SK-N-SH treated with all-trans-retinoic acid at 6 μM for 48 hours (cell line): ENCODE measurements around the gene THUMPD2.

Experiments
- ATAC-seq: fragments of 200-7000 bp; cut with Tn5 transposase; 3 replicates; pipeline ENCODE4 v1.9.1; 2020; ENCODE audit warnings: mild to moderate bottlenecking, moderate library complexity
- ARNTL ChIP-seq: fragments of 450-650 bp; formaldehyde crosslinking; IDR thresholded peaks from 2 replicates; pipeline ENCODE4 v1.5.0; 2020; ENCODE audit warnings: low read depth, mild to moderate bottlenecking, moderate library complexity, borderline replicate concordance
- BACH2 ChIP-seq: fragments of 250-450 bp; sonication (Bioruptor Pico); IDR thresholded peaks from 2 replicates; pipeline ENCODE4 v1.9.0; 2021; ENCODE audit warnings: mild to moderate bottlenecking, borderline replicate concordance
- CSDC2 ChIP-seq: fragments of 250-450 bp; sonication (Bioruptor Pico); IDR thresholded peaks from 2 replicates; pipeline ENCODE4 v1.5.0; 2020; ENCODE audit warnings: mild to moderate bottlenecking, moderate library complexity
- CSRNP3 ChIP-seq: fragments of 250-450 bp; sonication (Bioruptor Pico); IDR thresholded peaks from 2 replicates; pipeline ENCODE4 v1.5.1; 2021; ENCODE audit warnings: mild to moderate bottlenecking, moderate library complexity
- ESRRG ChIP-seq: fragments of 250-450 bp; sonication (Bioruptor Pico); IDR thresholded peaks from 2 replicates; pipeline ENCODE4 v1.6.1; 2021; ENCODE audit warnings: mild to moderate bottlenecking
- GLIS3 ChIP-seq: fragments of 250-450 bp; sonication (Bioruptor Pico); IDR thresholded peaks from 2 replicates; pipeline ENCODE4 v1.5.0; 2020; ENCODE audit warnings: mild to moderate bottlenecking, moderate library complexity
- ISL1 ChIP-seq: fragments of 250-450 bp; sonication (Bioruptor Pico); IDR thresholded peaks from 2 replicates; pipeline ENCODE4 v2.1.2; 2022; ENCODE audit warnings: mild to moderate bottlenecking, moderate library complexity
- OSR1 ChIP-seq: fragments of 250-450 bp; sonication (Bioruptor Pico); IDR thresholded peaks from 2 replicates; pipeline ENCODE4 v1.8.0; 2022; ENCODE audit warnings: moderate library complexity, mild to moderate bottlenecking, inconsistent platforms
- PATZ1 ChIP-seq: fragments of 250-450 bp; sonication (Bioruptor Pico); IDR thresholded peaks from 2 replicates; pipeline ENCODE4 v1.8.0; 2020; ENCODE audit warnings: mild to moderate bottlenecking, moderate library complexity, borderline replicate concordance
- POU6F1 ChIP-seq: fragments of 250-450 bp; sonication (Bioruptor Pico); IDR thresholded peaks from 2 replicates; pipeline ENCODE4 v1.8.0; 2021; ENCODE audit warnings: low read depth, mild to moderate bottlenecking, moderate library complexity, borderline replicate concordance
- PPARA ChIP-seq: fragments of 250-450 bp; sonication (Bioruptor Pico); IDR thresholded peaks from 2 replicates; pipeline ENCODE4 v1.5.0; 2020; ENCODE audit warnings: mild to moderate bottlenecking, borderline replicate concordance
- RARB ChIP-seq: fragments of 250-450 bp; sonication (Bioruptor Pico); IDR thresholded peaks from 2 replicates; pipeline ENCODE4 v1.8.0; 2021; ENCODE audit warnings: mild to moderate bottlenecking, moderate library complexity
- SNAI2 ChIP-seq: fragments of 250-450 bp; sonication (Bioruptor Pico); IDR thresholded peaks from 2 replicates; pipeline ENCODE4 v1.5.0; 2020; ENCODE audit warnings: mild to moderate bottlenecking, moderate library complexity
- TCF4 ChIP-seq: fragments of 250-450 bp; sonication (Bioruptor Pico); IDR thresholded peaks from 2 replicates; pipeline ENCODE4 v1.8.0; 2021; ENCODE audit warnings: mild to moderate bottlenecking, moderate library complexity, borderline replicate concordance
- TOX ChIP-seq: fragments of 250-450 bp; sonication (Bioruptor Pico); IDR thresholded peaks from 2 replicates; pipeline ENCODE4 v1.8.0; 2021; ENCODE audit warnings: mild to moderate bottlenecking, moderate library complexity, borderline replicate concordance
- TSHZ2 ChIP-seq: fragments of 250-450 bp; sonication (Bioruptor Pico); IDR thresholded peaks from 2 replicates; pipeline ENCODE4 v1.5.0; 2020; ENCODE audit warnings: mild to moderate bottlenecking, moderate library complexity
- ZC3H10 ChIP-seq: fragments of 250-450 bp; sonication (Bioruptor Pico); IDR thresholded peaks from 2 replicates; pipeline ENCODE4 v1.5.1; 2021; ENCODE audit warnings: mild to moderate bottlenecking, moderate library complexity
- ZFP3 ChIP-seq: fragments of 250-450 bp; sonication (Bioruptor Pico); IDR thresholded peaks from 2 replicates; pipeline ENCODE4 v1.5.0; 2020; ENCODE audit warnings: mild to moderate bottlenecking, moderate library complexity
- ZFP30 ChIP-seq: fragments of 450-650 bp; formaldehyde crosslinking; IDR thresholded peaks from 2 replicates; pipeline ENCODE4 v1.5.0; 2022; ENCODE audit warnings: mild to moderate bottlenecking, moderate library complexity
- ZNF565 ChIP-seq: fragments of 450-650 bp; formaldehyde crosslinking; conservative IDR thresholded peaks from 2 replicates; pipeline ENCODE4 v1.5.0; 2020; ENCODE audit warnings: low read depth, mild to moderate bottlenecking, moderate library complexity
- ZNF70 ChIP-seq: fragments of 450-650 bp; formaldehyde crosslinking; IDR thresholded peaks from 2 replicates; pipeline ENCODE4 v1.5.0; 2020; ENCODE audit warnings: mild to moderate bottlenecking, moderate library complexity
- ZNF8 ChIP-seq: fragments of 450-650 bp; formaldehyde crosslinking; IDR thresholded peaks from 2 replicates; pipeline ENCODE4 v1.5.0; 2020; ENCODE audit warnings: mild to moderate bottlenecking, moderate library complexity

Gene THUMPD2

GRCh38 chr2:39715095-39715494 is 64.0 kb downstream of the THUMPD2 start:
- TF ChIP-seq ZFP3 (CRISPR knock-in tag) (no peak), GLIS3 (CRISPR knock-in tag) (no peak), ZC3H10 (CRISPR knock-in tag) (no peak), SNAI2 (CRISPR knock-in tag) (no peak)
- no peak for ATAC-seq

- no peak for TF ChIP-seq SNAI2 (CRISPR knock-in tag)
- no peak for TF ChIP-seq POU6F1
- no peak for TF ChIP-seq ISL1 (CRISPR knock-in tag)
- no peak for TF ChIP-seq RARB
- TF ChIP-seq ZNF70: no peak
- TF ChIP-seq ZFP30: no peak
- TF ChIP-seq ZNF8 (CRISPR knock-in tag): no peak
- no peak for TF ChIP-seq ZC3H10 (CRISPR knock-in tag)
- no peak for TF ChIP-seq GLIS3 (CRISPR knock-in tag)
- TF ChIP-seq CSDC2 (CRISPR knock-in tag): no peak
- TF ChIP-seq PATZ1 (CRISPR knock-in tag): no peak
- no peak for TF ChIP-seq ZNF565 (CRISPR knock-in tag)
- no peak for TF ChIP-seq ESRRG (CRISPR knock-in tag)
- TF ChIP-seq ARNTL (CRISPR knock-in tag): no peak
- no peak for TF ChIP-seq TSHZ2 (CRISPR knock-in tag)
- no peak for TF ChIP-seq BACH2 (CRISPR knock-in tag)
- TF ChIP-seq ZFP3 (CRISPR knock-in tag): no peak
- no peak for TF ChIP-seq OSR1 (CRISPR knock-in tag)
- TF ChIP-seq TCF4 (CRISPR knock-in tag): no peak
- no peak for TF ChIP-seq CSRNP3 (CRISPR knock-in tag)
- ATAC-seq: no peak
These were observed 66.1 kb downstream of the THUMPD2 start for GRCh38 chr2:39712953-39713352.

- TF ChIP-seq ZC3H10 (CRISPR knock-in tag) (no peak), TOX (no peak), ZFP30 (no peak), ZFP3 (CRISPR knock-in tag) (no peak), OSR1 (CRISPR knock-in tag) (no peak), GLIS3 (CRISPR knock-in tag) (no peak), RARB (no peak), TSHZ2 (CRISPR knock-in tag) (no peak), TCF4 (CRISPR knock-in tag) (no peak), ZNF565 (CRISPR knock-in tag) (no peak), PPARA (CRISPR knock-in tag) (no peak), ARNTL (CRISPR knock-in tag) (no peak), ISL1 (CRISPR knock-in tag) (no peak)
- no peak for ATAC-seq
These were observed 68.3 kb downstream of the THUMPD2 start for GRCh38 chr2:39710807-39711206.
